ENCODE results near the gene MLEC.
A peak's percentile ranks its signal among the peaks of the same experiment; 100 is the strongest.

The MLEC gene

GRCh38 chr12:120689397-120690082 lies 2.6 kb downstream of the MLEC start:
- no peak for TF ChIP-seq CTCF (conservative IDR thresholded peaks at IDR 0.05)
- H3K27ac ChIP-seq = peak overlapping the region; percentile 94

- H3K27ac ChIP-seq = peak overlapping the region; percentile 94
- no peak for TF ChIP-seq CTCF (conservative IDR thresholded peaks at IDR 0.05)
Measured at GRCh38 chr12:120690083-120690450, 3.1 kb downstream of the MLEC start.

GRCh38 chr12:120690978-120691377 lies 4.0 kb downstream of the MLEC start:
- TF ChIP-seq CTCF (conservative IDR thresholded peaks at IDR 0.05) = no peak
- H3K27ac ChIP-seq = peak overlapping the region; percentile 94

- peak overlapping the region; percentile 94 for H3K27ac ChIP-seq
Measured at GRCh38 chr12:120692524-120693033, 5.6 kb downstream of the MLEC start.

GRCh38 chr12:120693848-120694247 lies 6.9 kb downstream of the MLEC start:
- TF ChIP-seq CTCF (conservative IDR thresholded peaks at IDR 0.05) = no peak
- H3K27ac ChIP-seq = peak overlapping the region; percentile 94

More at GRCh38 chr12:120692524-120693033, 5.6 kb downstream of the MLEC start:
- no peak for TF ChIP-seq CTCF (conservative IDR thresholded peaks at IDR 0.05)

- no peak for TF ChIP-seq CTCF (conservative IDR thresholded peaks at IDR 0.05)
- H3K27ac ChIP-seq = no peak overlapping the region
Measured at GRCh38 chr12:120696626-120697025, 9.7 kb downstream of the MLEC start.

GRCh38 chr12:120697344-120697743 lies 10.4 kb downstream of the MLEC start:
- no peak for TF ChIP-seq CTCF (conservative IDR thresholded peaks at IDR 0.05)
- H3K27ac ChIP-seq = no peak overlapping the region
